Gastrocnemius medialis (tissue), 4 donors: ENCODE results near the gene VPS8.
"Not testable (repeated sequence)": the region's sequence is repeated elsewhere in the genome, so short reads cannot be mapped to it uniquely, and the experiment has no call there.

Experiments used
- POLR2A ChIP-seq, 2 donors: fragments of 450-650 bp; IDR thresholded peaks; one replicate each; pipeline ENCODE4 v1.6.1; 2017; ENCODE audit warnings: antibody characterized with exemption in 2 of 2, mild to moderate bottlenecking in 2 of 2, moderate library complexity in 2 of 2
- TF ChIP-seq, protein P1 (sequence below), 5 experiments: fragments of 450-650 bp in 3 of 5; fragments of 200-600 bp in 2 of 5; sonication (generic) in 2 of 5; IDR thresholded peaks in 4 of 5; conservative IDR thresholded peaks in 1 of 5; 1 replicate in 4 of 5; 2 replicates in 1 of 5; pipeline ENCODE4 v1.5.1; 2016 to 2019; ENCODE audit warnings: antibody characterized with exemption in 5 of 5, mild to moderate bottlenecking in 3 of 5, moderate library complexity in 3 of 5

DNA sequence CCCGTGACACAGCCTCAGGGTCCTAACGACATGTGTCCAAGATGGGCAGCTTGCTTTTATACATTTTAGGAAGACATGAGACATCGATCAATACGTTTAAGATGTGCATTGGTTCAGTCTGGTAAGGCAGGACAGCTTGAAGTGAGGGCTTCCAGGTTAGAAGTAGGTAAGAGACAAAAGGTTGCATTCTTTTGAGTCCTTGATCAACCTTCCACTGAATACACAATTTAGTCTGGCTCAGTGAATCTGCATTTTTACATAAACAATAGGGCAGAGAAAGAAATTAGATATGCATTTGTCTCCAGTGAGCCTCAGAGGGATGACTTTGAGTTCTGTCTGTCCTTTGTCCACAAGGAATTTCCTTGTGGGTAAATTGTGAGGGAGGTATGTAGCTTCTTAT, 95.1 kb downstream of the VPS8 start:
- TF ChIP-seq, protein P1, sequence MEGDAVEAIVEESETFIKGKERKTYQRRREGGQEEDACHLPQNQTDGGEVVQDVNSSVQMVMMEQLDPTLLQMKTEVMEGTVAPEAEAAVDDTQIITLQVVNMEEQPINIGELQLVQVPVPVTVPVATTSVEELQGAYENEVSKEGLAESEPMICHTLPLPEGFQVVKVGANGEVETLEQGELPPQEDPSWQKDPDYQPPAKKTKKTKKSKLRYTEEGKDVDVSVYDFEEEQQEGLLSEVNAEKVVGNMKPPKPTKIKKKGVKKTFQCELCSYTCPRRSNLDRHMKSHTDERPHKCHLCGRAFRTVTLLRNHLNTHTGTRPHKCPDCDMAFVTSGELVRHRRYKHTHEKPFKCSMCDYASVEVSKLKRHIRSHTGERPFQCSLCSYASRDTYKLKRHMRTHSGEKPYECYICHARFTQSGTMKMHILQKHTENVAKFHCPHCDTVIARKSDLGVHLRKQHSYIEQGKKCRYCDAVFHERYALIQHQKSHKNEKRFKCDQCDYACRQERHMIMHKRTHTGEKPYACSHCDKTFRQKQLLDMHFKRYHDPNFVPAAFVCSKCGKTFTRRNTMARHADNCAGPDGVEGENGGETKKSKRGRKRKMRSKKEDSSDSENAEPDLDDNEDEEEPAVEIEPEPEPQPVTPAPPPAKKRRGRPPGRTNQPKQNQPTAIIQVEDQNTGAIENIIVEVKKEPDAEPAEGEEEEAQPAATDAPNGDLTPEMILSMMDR (IDR thresholded peaks at IDR 0.05 in 4 of 5, conservative IDR thresholded peaks at IDR 0.05 in 1 of 5) = not testable (repeated sequence)
- not testable (repeated sequence) for TF ChIP-seq POLR2A (IDR thresholded peaks at IDR 0.05)
